Inflammatory macrophage (primary cell): ENCODE results near the gene MAP4K1.

ENCODE experiments used
- DNase-seq, 2 donors: peaks; one replicate each; pipeline ENCODE4 v3.0.0-alpha.2; 2020 to 2022
- total RNA-seq, 18 experiments: gene quantifications; one replicate each; lab custom pipeline; 2026; ENCODE audit warnings: mixed read lengths in 6 of 18, inconsistent platforms in 2 of 18; lab: John Stamatoyannopoulos, UW

MAP4K1 gene
- total RNA-seq, result 0.10 to 2.0 (median 0.62) reads per million in 18 experiments

DNA sequence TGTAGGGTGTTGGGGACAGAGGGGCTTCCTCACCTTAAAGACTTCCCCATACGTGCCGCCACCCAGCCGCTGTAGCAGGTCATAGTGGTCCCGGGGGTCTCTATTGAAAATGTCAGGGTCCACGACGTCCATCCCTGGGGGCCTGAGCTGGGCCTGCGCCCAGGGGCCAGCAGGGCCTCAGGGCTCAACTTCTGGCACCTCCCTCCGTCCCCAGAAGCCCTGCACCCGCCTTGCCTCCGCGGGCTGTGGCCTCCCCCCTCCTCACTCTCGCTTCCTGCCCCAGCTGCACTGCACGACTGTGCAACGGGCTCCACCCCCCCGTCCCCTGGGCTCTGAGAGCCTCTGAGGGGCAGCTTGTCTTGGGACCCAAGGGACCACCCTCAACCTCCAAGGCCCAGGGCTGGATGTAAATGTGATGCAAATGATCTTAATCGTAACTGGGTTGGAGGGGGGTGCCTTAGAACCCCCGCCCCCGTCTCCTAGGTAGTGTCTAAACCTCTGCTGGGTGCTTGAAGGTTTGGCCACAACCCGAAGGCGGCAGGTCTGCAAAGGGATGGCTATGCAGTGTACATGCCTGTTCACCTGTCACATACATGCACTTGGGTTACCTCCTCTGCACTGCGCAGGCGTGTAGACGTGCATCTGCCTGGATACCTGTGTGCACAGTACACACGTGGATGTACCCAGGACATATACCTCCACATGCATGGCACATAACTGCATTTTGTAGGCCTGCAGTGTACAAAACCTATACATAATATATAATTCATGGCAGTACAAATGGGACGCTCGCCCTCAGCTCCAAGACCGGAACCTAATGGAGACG is at the start of gene MAP4K1:
Gene MAP4K1, minus strand, starts transcription at position 190 of the 826 bp plus-strand sequence. Its CDS starts 58 bp downstream, at position 132.
- no peak for DNase-seq

DNA sequence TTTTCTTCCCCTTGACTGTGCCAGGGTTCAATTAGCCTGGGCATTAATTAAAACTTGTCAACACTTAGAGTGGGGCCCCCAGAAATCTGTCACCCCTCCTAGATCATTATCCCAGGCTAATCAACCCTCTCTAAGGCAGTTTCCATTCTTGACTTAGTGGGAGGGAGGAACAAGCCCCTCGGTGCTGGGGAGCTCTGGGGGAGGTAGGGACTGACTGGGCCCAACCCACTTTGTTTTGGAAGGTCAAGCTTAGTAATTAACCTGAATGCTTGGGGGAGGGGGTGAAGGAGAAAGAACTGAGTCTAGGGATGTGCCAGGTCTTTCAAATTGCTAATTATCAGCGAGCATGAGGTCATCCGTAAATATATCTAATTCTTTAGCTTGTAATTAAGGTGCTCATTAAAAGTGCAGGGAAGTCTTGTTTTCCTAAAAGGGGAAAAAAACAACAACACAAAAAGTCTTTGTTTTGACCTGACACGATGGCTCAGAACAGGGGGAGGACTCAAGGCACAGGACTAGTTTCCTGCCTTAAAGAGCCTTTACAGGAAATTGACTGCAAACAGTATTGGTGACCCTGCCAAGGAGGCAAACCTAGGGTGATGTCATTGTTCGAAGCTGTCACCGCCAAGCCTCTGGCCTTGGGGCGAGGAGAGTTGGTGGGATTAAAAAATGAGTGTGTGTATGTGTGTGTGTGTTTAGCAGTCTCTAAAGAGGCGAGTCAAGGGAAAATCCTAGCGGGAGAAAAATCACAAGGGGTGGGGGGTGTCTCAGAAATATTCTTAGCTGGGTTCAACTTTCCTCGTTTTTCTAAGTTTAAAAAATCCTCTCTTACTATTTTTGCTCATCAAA is 49.1 kb upstream of the MAP4K1 start:
- DNase-seq, result no peak

GRCh38 chr19:38665950-38666662 is 48.4 kb upstream of the MAP4K1 start:
- no peak for DNase-seq

GRCh38 chr19:38665219-38665931 is 47.6 kb upstream of the MAP4K1 start:
- no peak for DNase-seq

DNA sequence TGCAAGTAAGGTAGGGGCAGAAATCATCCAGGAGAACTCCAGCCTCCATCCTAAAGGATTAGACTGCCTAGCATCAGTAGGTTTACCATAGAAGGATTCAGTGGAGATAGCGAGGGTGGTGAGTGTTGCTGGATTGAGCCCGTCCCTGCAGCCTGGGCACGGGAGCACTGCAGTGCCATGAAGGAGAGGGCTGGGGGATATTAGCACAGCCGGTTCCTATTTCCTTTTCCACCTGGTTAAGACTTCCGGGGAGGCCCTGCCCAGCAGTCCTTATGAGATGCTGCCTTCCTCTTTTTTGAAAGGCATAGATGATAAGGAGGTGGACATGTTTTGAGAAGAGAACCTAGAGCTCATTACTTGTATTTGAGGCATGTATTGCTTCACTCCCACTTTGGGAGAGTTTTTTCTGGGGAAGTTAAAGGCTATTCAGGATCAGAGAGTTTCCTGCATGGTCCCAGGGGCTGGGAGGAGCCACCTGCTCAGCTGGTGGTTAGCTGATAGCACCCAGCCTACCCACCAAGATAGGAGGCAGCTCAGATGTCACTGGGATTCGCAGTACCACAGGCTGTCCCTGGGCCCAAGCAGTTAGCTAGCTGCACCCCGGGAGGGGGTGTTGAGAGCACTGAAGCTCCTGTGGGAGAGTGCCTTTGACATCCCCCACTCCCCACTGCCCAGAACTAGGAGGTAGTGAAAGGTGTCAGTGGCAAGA is 46.9 kb upstream of the MAP4K1 start:
- peak; percentile 30 to 41 for DNase-seq

GRCh38 chr19:38663957-38664502 is 46.3 kb upstream of the MAP4K1 start:
- no peak for DNase-seq

- no peak for DNase-seq
These were observed 45.5 kb upstream of the MAP4K1 start for GRCh38 chr19:38663156-38663651.

DNA sequence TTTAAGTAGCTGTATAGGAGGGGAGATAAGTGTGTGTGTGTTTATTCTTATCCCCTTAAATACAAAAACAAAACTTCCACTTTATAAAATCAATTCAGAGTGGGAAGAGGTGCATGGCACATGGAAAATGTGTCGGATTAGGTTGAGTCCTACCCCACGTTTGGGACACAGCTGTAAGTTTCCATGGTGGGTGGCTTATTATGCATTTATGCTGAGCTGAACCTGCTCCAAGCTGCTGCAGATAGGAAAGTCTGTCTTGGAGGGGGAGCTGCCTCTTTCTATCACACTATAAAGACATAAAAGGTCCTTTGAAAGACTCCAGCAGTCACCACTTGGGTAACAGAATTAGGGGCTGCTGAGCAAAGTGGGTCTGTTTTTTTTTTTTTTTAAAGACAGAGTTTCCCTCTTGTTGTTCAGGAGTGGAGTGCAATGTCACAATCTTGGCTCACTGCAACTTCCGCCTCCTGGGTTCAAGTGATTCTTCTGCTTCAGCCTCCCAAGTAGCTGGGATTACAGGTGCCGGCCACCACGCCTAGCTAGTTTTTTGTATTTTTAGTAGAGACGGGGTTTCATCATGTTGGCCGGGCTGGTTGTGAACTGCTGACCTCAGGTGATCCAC is 44.9 kb upstream of the MAP4K1 start:
- DNase-seq, result peak in 1 of 2 donors; percentile 11

DNA sequence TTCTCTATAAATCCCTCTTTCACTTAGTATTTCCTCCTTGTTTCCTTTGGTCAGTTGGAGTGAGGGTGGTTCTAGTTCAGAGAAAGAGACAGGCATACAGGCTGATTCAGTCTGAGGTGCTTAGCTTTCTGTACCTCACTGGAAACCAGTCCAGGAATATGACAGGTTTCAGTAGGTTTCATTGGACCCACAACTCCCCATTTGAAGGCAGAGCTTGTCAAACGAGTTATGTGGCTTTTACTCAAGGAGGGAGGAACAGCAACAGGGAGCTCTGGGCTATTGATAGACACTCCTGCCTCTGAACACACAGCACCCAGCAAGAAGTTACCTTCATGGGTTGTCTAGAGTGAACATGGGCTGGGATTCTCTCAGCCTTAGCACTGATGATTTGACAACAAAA is 44.2 kb upstream of the MAP4K1 start:
- DNase-seq, result no peak

DNA sequence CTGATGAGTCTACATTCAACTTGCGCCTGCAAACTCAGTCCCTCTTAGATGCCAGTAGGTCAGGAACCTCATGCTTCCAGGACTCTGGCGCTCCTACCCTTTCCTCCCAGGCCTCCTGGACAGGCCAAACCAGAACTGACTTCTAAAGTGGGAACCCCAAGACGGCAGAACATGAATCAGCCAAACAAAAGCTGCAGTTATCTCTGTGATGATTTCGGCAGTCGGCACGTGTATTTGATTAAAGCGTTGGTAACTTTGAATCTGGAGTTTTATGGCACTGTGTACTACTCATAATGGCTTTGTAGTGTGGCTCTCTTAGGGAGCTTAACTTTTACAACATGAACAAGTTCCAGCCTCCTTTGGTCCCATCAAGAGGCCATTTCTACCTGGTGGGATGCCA is 43.4 kb upstream of the MAP4K1 start:
- DNase-seq, result no peak

GRCh38 chr19:38660724-38661123 is 43.0 kb upstream of the MAP4K1 start:
- no peak for DNase-seq

GRCh38 chr19:38658462-38659306 is 40.9 kb upstream of the MAP4K1 start:
- DNase-seq, result no peak

- no peak for DNase-seq
These were observed 40.0 kb upstream of the MAP4K1 start for GRCh38 chr19:38657633-38658222.

DNA sequence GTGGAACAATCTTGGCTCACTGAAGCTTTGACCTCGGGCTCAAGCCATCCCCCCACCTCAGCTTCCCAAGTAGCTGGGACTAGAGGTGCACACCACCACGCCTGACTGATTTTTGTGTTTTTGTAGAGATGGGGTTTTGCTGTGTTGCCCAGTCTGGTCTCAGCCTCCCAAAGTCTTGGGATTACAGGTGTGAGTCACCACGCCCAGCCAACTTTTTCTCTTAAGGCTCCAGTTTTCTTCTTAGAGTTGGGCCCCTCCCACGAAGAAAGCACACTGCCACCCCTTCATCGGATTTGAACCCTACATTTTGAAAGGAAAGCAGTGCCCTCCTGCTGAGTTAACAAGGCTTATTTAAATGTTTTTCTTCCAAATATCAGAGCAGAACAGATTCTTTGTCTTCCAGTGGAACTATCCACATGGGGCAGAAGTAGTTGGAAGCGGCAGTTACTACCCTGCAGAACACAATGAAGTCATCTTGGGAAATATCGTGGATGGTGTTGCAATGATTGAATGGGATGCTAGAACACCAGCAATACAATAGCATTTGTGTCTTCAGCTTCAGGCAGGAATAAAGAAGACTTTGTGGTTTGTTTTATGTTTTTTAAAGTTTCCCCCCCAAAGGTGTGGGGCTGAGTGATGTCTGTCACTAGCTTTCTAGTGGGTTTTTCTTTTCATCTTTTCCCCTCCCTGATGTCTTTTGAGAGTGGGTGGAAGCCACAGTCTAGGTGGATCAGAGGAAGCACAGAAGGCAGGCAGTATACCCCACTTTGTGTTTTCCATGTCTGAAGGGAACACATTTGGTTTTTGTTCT is 38.6 kb upstream of the MAP4K1 start:
- peak; percentile 75 to 84 for DNase-seq

- no peak for DNase-seq
These were observed 37.5 kb upstream of the MAP4K1 start for GRCh38 chr19:38655148-38655824.

GRCh38 chr19:38654628-38655055 is 36.9 kb upstream of the MAP4K1 start:
- no peak for DNase-seq

DNA sequence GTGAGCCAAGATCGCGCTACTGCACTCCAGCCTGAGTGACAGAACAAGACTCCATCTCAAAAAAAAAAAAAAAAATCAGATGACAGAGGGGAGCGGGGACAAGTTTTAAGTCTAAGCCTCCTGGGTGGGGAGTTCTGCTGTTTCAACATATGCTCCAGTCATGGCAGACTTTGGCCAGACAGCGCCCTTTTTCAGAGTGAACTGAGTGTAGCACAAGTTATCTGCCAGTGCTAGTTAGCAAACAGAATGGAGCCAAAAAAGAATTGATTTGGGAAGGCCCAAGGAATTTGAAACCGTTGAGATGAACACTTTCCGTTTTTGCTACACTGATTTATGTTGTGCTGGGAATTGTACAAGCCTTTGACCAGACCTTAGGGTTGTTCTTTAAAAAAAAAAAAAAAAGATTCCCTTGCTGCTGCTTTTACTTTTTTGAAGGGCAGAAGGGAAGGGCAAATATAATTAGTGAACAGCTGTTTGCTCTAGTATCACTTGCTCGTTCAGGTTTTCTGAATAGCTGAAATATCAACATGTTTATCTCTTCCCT is 35.3 kb upstream of the MAP4K1 start:
- DNase-seq, result peak in 1 of 2 donors; percentile 43
